Fibroblast of skin of right quadriceps (primary cell): Measurements from ENCODE around the gene HDAC5.
A peak's percentile ranks its signal among the peaks of the same experiment; 100 is the strongest.

Experiments used
- DNase-seq: peaks from one replicate; pipeline ENCODE4 v3.0.0-alpha.2; 2013

HDAC5 gene

GRCh38 chr17:44084921-44085320 lies 38.5 kb downstream of the HDAC5 start:
- DNase-seq = no peak

GRCh38 chr17:44084131-44084538 lies 39.3 kb downstream of the HDAC5 start:
- DNase-seq = no peak

GRCh38 chr17:44083250-44083849 lies 40.1 kb downstream of the HDAC5 start:
- DNase-seq = no peak

- no peak for DNase-seq
Observed at GRCh38 chr17:44082256-44082927, 41.0 kb downstream of the HDAC5 start.

GRCh38 chr17:44081681-44082080 lies 41.8 kb downstream of the HDAC5 start:
- no peak for DNase-seq

GRCh38 chr17:44079877-44080821 lies 43.3 kb downstream of the HDAC5 start:
- no peak for DNase-seq

- DNase-seq = no peak
Observed at GRCh38 chr17:44078412-44078811, 45.0 kb downstream of the HDAC5 start.

- DNase-seq = no peak
Observed at GRCh38 chr17:44077595-44077909, 45.9 kb downstream of the HDAC5 start.

- DNase-seq = no peak
Observed at GRCh38 chr17:44076716-44077594, 46.5 kb downstream of the HDAC5 start.

GRCh38 chr17:44075598-44076293 lies 47.7 kb downstream of the HDAC5 start:
- no peak for DNase-seq

GRCh38 chr17:44074911-44075285 lies 48.5 kb downstream of the HDAC5 start:
- no peak for DNase-seq

- no peak for DNase-seq
Observed at GRCh38 chr17:44074231-44074910, 49.1 kb downstream of the HDAC5 start.

GRCh38 chr17:44071772-44072171 lies 51.7 kb downstream of the HDAC5 start:
- no peak for DNase-seq

- DNase-seq = no peak
Observed at GRCh38 chr17:44071198-44071520, 52.3 kb downstream of the HDAC5 start.

- DNase-seq = peak; percentile 99
Observed at GRCh38 chr17:44070455-44071197, 52.8 kb downstream of the HDAC5 start, which contains the start of gene G6PC3. TSS of gene G6PC3 (plus strand) at chr17:44070735. CDS start at chr17:44070966, 231 bp downstream.

- DNase-seq = peak; percentile 34
Observed at GRCh38 chr17:44069974-44070454, 53.4 kb downstream of the HDAC5 start.

- DNase-seq = no peak
Observed at GRCh38 chr17:44067545-44067940, 55.9 kb downstream of the HDAC5 start.

GRCh38 chr17:44066204-44066930 lies 57.1 kb downstream of the HDAC5 start, which contains the start of gene LSM12:
TSS of gene LSM12 (minus strand) at chr17:44066671. CDS start at chr17:44066587, 84 bp downstream.
- peak; percentile 91 for DNase-seq

- no peak for DNase-seq
Observed at GRCh38 chr17:44065668-44066203, 57.7 kb downstream of the HDAC5 start.
